SKM-1 treated with dmso at 0.1 percent for 144 hours (cell line): ENCODE data around the gene NHSL2.

Source experiments
- DNase-seq: peaks from one replicate; lab custom pipeline; 2025; ENCODE audit not compliant: unreplicated experiment; lab: John Stamatoyannopoulos, UW

NHSL2 gene

GRCh38 chrX:72062916-72063315 lies 152.3 kb downstream of the NHSL2 start:
- DNase-seq = no peak

DNA sequence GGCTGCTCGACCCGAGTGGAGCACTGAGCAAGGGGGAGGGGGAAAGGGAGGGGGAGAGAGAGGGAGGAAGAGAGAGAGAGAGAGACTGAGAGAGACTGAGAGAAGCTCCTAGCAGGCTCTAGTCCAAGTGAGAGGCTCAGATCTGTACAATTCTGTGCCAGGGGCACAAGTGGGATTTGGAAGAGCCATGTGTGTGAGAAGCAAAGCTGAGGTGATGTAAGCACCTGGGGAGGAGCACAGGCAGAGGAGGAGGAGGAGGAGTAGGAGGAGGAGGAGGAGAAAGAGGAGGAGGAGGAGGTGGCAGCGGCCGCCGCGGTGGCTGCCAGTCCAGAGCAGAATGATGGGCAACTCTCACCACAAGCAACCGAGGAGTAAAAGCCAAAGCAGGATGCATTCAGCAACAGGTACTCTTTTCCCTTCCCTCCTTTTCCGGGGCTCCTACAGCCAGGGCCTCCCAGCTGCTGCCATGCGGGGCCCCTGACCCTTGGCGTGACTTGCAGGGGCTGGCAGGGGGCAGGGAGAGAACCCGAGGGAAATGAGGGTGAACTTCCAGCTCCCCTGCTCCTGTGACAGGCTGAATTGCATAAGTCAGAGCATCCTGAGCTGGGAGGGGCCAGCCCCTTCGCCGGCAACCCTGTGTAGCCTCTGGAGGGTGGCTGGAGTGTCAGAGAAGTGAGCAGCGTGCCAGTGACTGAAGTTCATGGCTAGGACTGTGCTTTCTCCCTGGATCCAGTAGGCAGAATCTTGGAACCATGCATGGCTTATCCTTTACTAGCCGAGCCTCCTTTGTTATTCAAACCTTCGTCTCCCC lies 158.9 kb downstream of the NHSL2 start:
- DNase-seq = peak; percentile 20

GRCh38 chrX:72071213-72071612 lies 160.6 kb downstream of the NHSL2 start:
- no peak for DNase-seq

DNA sequence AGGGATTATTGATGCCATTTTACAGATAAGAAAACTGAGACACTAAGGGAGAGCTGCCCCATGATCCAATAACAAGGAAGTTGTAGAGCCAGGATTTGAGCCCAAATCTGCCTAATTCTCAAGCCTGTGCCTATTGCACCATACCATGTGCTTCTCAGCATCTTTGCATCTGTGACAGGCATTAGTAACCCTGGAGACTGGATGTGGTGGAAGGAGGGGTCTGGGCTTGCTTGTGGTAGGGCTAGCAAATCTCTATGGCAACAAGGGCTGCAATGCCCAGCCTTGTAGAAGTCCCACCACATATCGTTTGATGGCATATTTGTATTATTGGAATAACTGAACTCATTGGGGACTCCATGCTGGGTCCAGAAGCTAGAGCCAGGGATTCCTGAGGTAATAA lies 163.0 kb downstream of the NHSL2 start:
- no peak for DNase-seq

DNA sequence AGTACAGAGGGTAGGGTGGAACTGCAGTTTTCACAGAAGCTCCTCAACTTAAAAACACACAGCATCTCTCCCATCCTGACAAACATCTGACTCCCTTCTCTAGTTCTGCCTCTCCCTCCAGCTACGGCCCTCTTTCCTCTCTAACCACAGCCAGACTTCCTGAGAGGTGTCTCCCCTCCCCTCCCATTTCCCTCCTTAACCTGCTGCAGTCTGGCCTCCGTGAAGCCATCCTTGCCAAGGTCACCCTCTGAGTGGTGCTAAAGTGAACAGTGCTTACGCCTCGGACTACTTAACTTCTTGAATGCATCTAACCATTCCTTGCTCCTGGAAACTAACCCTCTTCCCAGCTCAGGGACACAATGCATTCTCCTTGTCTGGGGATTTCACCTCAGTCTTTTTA lies 167.8 kb downstream of the NHSL2 start:
- no peak for DNase-seq

DNA sequence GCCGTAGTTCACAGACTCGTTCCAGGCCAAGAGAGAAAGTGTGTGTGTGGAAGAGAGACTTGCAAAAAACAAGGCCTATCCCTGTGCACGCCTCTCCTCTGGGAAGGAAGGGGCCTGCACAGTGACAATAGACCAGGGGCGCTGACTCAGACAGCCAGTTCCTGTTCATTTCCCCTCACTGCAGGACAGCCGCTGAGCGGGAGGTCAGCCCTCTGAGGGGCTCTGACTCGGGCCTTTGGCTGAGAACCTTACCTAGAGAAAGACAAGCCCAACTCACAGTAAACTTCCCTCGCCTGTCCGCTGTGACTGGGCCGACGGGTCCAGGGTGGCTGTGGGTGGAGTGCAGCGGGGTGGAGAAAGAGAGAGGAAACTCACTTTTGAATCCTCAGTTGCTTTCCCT lies 169.0 kb downstream of the NHSL2 start:
- DNase-seq = no peak

DNA sequence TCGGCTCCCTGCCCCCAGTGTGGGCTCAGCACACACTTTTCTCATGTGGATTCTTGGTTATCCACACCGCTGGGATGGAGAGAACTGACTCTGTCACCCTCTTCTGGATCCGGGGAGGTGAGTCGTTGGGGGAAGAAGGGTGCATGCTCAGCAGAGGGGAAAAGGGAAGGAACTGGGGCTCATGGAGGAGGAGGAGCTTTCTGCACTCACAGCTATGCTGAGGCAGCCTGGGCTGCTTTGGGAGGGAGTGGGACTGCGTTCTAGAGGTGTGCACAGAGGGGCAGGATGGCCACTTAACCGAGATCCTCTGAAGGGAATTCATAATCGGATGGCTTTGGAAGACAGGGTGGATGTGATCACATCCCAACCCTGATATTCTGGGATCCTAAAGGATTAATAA lies 169.5 kb downstream of the NHSL2 start:
- peak; percentile 31 for DNase-seq

DNA sequence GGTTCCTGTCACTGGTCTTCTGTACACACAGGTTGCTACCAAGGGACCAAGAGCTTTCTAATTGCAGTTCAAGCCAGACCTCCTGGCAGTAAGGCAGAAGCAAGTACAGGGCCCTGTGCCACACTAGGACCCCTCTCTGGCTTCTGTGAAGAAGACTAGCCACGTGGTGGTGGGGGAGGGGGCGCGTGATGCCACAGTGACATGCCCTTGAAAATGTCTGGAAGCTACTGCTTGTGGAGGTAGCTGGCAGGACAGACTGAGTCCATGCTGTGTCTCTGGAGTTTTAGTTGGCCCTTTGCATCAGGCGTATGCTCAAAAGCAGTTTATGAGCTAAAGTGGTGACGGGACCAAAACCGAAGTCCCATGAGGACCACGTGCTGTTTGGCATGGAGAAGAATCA lies 170.2 kb downstream of the NHSL2 start:
- no peak for DNase-seq

DNA sequence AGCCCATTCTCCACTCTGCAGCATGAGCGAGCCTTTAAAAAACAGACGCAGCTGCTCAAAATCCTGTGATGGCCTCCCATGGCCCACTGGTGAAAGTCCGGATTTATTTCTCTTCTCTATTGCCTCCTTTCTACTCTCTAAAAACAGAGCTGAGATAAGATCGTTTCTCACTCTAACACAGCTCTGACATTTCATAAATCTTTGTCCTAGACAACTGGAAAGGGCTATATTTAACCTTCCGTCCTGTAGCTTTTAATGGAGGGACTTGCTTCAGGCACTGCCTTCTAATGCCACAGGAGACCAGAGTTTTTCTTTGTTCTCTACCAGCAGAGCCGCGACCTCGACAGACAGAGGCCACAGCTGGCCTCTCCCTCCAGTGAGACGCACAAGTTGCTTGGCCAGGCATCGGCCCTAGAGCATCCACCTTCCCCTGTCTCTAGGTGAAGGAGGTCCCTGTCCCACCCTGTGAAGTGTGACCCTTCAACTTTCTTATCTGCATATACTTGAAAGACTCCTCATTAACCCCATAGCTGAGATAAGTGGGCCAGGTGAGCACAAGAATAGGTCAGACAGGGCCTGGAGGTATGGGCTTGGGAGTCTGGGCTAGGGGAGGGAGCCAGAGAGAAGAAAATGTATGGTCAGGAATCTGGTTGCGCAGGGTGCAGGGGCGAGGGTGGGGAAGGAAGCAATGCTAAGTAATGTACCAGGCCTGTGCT lies 171.1 kb downstream of the NHSL2 start:
- no peak for DNase-seq

- DNase-seq = no peak
Observed at GRCh38 chrX:72083291-72083690, 172.6 kb downstream of the NHSL2 start.

DNA sequence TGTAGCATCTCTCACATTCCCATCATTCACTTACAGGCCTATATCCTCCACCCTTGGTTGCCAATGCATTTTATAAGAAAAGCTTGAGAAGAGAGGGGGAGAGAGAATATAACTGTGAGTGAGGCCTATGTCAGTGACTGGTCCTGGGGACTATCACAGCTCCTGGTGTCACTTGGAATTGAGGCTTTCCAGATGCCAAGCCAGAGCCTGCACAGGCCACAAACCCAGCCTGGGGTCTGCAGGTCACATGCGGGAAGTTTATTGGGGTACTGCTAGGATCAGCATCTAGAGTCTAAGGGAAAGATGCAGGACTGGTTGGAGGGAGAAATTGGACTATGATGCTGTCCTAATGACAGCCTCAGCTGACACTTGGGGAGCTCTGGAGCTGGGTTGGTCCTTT lies 173.5 kb downstream of the NHSL2 start:
- no peak for DNase-seq

DNA sequence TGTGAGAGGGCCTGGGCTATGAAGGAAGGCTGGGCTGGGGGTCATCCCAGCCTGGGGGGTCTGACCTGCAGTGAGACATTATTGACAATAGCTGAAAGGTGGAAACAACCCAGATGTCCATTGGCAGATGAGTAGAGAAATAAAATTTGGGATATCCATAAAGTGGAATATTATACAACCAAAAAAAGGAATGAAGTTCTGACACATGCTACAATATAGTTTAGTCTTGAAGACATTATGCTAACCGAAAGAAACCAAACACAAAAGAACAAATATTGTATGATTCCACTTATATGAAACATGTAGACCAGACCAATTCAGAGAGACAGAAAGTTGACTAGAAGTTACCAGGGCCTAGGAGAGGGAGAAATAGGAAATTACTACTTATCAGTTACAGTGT lies 176.3 kb downstream of the NHSL2 start:
- DNase-seq = no peak

- no peak for DNase-seq
Observed at GRCh38 chrX:72088761-72089160, 178.1 kb downstream of the NHSL2 start.

- no peak for DNase-seq
Observed at GRCh38 chrX:72089254-72089653, 178.6 kb downstream of the NHSL2 start.

DNA sequence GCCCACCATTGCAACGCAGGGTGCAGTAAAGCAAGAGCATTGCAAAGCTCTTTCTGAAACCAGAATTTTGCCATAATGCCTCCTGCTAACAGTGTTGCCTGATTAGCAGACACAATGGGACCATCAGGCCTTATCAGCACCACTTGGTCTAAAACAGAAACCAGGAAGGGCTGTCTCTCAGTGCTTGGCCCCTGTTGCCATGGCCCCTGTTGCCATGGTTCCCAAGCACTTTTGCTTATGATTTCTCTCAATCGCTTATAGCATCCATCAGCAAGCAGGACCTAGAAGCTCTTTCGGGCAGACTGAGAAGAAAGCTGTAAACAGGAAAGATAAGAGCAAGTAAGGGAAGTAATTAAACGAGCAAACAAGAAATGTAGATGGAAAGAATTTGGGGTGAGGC lies 184.2 kb downstream of the NHSL2 start:
- peak; percentile 15 for DNase-seq

GRCh38 chrX:72095370-72095769 lies 184.7 kb downstream of the NHSL2 start:
- DNase-seq = no peak

DNA sequence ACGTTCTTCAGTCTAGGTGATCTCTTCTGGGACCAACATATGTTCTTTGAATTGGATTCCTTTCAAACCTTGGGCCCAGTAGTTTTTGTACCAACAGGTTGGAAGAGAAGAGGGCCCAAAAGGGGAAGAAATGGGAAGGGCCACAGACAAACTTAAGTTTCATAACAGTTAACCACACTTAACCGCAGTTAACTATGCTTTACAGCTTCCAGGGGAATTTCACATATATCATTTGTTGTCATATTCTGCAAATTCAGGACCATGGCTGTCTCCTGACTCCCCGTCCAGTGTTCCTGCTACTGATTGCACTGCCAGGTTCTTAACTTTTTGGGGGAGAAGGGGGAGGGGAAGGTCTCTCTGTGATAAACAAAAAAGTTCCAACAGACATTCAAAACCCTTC lies 186.5 kb downstream of the NHSL2 start:
- DNase-seq = peak; percentile 54

GRCh38 chrX:72100051-72100755 lies 189.6 kb downstream of the NHSL2 start:
- DNase-seq = no peak

GRCh38 chrX:72100824-72101351 lies 190.2 kb downstream of the NHSL2 start:
- peak; percentile 85 for DNase-seq

- DNase-seq = no peak
Observed at GRCh38 chrX:72101597-72102037, 191.0 kb downstream of the NHSL2 start.

GRCh38 chrX:72102126-72102525 lies 191.5 kb downstream of the NHSL2 start:
- no peak for DNase-seq

GRCh38 chrX:72102760-72103159 lies 192.1 kb downstream of the NHSL2 start:
- DNase-seq = no peak
